ENCODE measurements around the gene HDHD5. TPM values are rescaled to one million over a fixed set of nuclear protein-coding genes. Genes with fewer than 3 reads are reported as not detected.

The HDHD5 gene
- total RNA-seq, 1 donor from 2014 or later: 40.4 TPM

GRCh38 chr22:17145021-17145680 is 13.9 kb downstream of the HDHD5 start:
- H3K36me3 Mint-ChIP-seq (ENCODE audit: insufficient read depth): peaks cover 7% of the 10 kb centered on the region
- TF ChIP-seq CTCF (IDR thresholded peaks at IDR 0.05; ENCODE audit: unreplicated experiment): no peak
- no peak overlapping the region for H3K4me3 Mint-ChIP-seq (ENCODE audit: low read depth)
- H3K9me3 Mint-ChIP-seq (ENCODE audit: low read depth): no peaks in the 10 kb centered on the region
- peaks cover 7% of the 10 kb centered on the region for H3K4me1 Mint-ChIP-seq (ENCODE audit: low read depth)
- DNase-seq (ENCODE audit: low spot score, unreplicated experiment): no peak
- no peaks in the 10 kb centered on the region for H3K27me3 Mint-ChIP-seq
- H3K27ac Mint-ChIP-seq: no peak overlapping the region

GRCh38 chr22:17143826-17144225 is 15.3 kb downstream of the HDHD5 start:
- H3K9me3 Mint-ChIP-seq (ENCODE audit: low read depth): no peaks in the 10 kb centered on the region
- H3K36me3 Mint-ChIP-seq (ENCODE audit: insufficient read depth): peaks cover 7% of the 10 kb centered on the region
- H3K27ac Mint-ChIP-seq: no peak overlapping the region
- no peak overlapping the region for H3K4me3 Mint-ChIP-seq (ENCODE audit: low read depth)
- H3K27me3 Mint-ChIP-seq: no peaks in the 10 kb centered on the region
- no peak for TF ChIP-seq CTCF (IDR thresholded peaks at IDR 0.05; ENCODE audit: unreplicated experiment)
- DNase-seq (ENCODE audit: low spot score, unreplicated experiment): no peak
- no peaks in the 10 kb centered on the region for H3K4me1 Mint-ChIP-seq (ENCODE audit: low read depth)

DNA sequence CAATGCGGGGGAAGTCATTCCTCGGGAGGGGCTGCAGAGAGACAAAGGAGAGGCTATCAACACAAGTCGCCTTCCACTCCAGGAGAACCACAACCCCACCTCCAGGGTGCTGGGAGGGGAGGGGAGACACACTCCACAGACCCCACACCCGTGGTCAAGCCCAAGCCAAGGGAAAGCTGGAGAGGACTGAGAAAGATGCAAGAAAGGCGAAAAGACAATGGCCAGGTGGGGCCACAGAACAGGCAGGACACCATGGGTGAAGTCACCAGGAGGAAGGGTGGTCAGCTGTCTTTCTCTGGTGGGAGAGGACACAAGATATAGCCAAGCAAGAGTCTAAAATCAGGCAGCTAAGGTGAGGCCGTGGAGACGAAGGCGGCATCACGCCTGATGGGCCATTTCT is 16.0 kb downstream of the HDHD5 start:
- TF ChIP-seq CTCF (IDR thresholded peaks at IDR 0.05; ENCODE audit: unreplicated experiment): no peak
- H3K9me3 Mint-ChIP-seq (ENCODE audit: low read depth): no peaks in the 10 kb centered on the region
- H3K4me3 Mint-ChIP-seq (ENCODE audit: low read depth): no peak overlapping the region
- no peak for DNase-seq (ENCODE audit: low spot score, unreplicated experiment)
- H3K27ac Mint-ChIP-seq: no peak overlapping the region
- H3K4me1 Mint-ChIP-seq (ENCODE audit: low read depth): no peaks in the 10 kb centered on the region
- H3K36me3 Mint-ChIP-seq (ENCODE audit: insufficient read depth): peaks cover 7% of the 10 kb centered on the region
- H3K27me3 Mint-ChIP-seq: no peaks in the 10 kb centered on the region

DNA sequence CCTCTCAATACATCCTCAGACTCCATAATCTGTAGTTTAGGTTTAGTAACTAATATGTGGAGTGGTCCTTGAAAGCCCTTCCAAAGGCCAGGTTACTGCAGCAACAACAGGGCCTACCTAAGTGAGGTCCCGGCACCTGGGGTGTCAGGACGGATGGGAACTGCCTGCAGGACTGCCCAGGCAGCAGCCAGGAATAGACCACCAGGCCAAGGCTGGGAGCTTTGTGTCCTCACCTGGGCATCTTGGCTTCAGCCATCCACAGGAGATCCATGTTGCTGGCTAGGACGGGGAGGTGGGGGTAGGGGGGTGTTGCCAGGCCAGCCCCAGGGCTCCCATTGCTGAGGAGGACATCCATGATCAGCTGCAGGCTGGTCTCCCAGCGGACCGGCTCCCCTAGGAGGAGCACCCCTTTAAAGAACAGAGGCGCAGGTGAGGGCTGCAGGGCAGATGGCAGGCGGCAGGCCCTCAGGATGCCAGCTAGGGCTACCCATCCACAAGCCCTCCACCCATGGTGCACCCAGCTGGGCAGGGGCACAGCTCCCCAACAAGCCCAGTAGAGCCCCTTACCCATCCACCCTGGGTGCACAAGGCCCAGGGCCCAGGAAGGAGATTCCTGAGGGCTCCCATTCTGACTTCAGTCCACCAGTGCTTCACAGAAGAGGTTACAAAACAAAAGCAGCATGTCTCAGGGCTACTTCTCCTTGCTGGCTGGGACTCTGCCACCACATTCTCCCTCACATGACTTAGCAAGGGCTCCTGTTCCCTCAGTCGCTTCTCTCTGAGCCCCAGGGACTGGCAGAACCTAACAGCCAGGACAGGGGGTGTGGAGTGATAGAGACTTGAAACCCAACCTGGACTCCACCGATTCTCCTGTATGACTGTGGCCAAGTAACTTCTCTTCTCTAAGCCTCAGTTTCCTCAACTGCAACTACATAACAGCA is 18.0 kb downstream of the HDHD5 start:
- Mint-ChIP-seq H3K36me3 (ENCODE audit: insufficient read depth) (peaks cover 5% of the 10 kb centered on the region), H3K4me1 (ENCODE audit: low read depth) (no peaks in the 10 kb centered on the region), H3K4me3 (ENCODE audit: low read depth) (no peak overlapping the region), H3K27ac (no peak overlapping the region), H3K9me3 (ENCODE audit: low read depth) (no peaks in the 10 kb centered on the region), H3K27me3 (no peaks in the 10 kb centered on the region)
- TF ChIP-seq CTCF (IDR thresholded peaks at IDR 0.05; ENCODE audit: unreplicated experiment): no peak
- no peak for DNase-seq (ENCODE audit: low spot score, unreplicated experiment)

DNA sequence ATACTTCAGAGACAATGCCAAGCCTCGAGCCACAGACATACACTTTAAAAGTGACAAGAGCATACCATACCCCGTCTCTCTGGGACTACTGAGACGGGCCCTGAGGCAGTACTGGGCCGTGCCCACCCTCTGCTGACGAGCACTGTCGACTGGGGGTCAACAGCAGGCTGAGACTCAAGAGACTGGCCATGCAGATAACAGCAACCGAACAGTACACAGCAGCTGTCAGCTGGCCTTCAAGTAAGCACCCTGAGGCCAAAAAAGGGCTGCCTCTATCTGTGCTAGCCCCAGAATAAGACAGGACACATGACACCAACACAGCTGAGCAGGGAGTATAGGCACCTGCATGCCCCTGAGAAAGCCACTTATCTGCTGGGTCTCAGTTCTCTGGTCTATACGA is 19.1 kb downstream of the HDHD5 start:
- no peak for TF ChIP-seq CTCF (IDR thresholded peaks at IDR 0.05; ENCODE audit: unreplicated experiment)
- no peak overlapping the region for H3K4me3 Mint-ChIP-seq (ENCODE audit: low read depth)
- no peak overlapping the region for H3K27ac Mint-ChIP-seq
- H3K27me3 Mint-ChIP-seq: no peaks in the 10 kb centered on the region
- DNase-seq (ENCODE audit: low spot score, unreplicated experiment): no peak
- no peaks in the 10 kb centered on the region for H3K4me1 Mint-ChIP-seq (ENCODE audit: low read depth)
- no peaks in the 10 kb centered on the region for H3K9me3 Mint-ChIP-seq (ENCODE audit: low read depth)
- H3K36me3 Mint-ChIP-seq (ENCODE audit: insufficient read depth): peaks cover 5% of the 10 kb centered on the region
